Activated T-cell treated with anti-CD3 and anti-CD28 coated beads, Interleukin-2, amount 50 U/mL, for 1 hour (primary cell): ENCODE measurements around the gene ZNF615.
A peak's percentile ranks its signal among the peaks of the same experiment; 100 is the strongest.
"Not testable (repeated sequence)": the region's sequence is repeated elsewhere in the genome, so short reads cannot be mapped to it uniquely, and the experiment has no call there.

Source experiments
- DNase-seq: peaks from one replicate; pipeline ENCODE4 v3.0.0-alpha.2; 2020

Gene ZNF615

DNA sequence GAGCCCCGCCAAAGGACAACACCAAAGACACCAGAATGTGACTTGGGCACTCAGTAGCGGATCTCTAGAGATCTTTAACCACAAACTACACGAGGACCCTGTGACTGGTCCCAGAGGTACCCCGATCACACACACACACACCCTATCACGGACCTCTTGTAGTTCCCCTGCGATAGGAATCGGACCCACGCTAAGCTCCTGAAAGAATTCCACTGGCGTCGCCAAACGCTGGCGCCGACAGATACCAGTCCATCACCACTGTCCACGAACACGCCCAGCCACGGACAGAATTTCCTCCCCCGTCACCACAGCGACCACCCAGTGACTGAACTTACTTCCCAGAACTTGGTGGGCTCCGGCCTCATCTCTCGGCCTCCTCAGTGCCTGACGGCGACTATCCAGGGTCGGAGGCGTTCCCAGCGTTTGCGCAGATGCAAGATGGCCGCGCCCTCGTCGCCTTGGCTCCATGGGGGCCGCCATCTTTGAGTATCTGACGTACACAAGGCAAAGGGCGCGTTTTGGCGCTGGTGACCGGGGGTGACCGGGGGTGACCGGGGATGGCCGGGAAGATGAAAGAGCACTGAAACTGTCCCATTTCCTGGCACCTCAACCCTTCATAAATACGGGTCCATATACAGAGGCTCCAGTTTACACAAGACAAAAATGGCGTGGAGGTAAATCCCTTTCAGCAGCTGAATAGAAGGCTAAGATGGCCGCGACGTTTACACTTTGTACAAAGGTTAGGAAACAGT lies at the start of gene ZNF615:
Gene ZNF615, minus strand, starts transcription at position 406 of the 752 bp plus-strand sequence. CDS start 4,500 bp downstream, outside the sequence.
- peak; percentile 90 for DNase-seq

DNA sequence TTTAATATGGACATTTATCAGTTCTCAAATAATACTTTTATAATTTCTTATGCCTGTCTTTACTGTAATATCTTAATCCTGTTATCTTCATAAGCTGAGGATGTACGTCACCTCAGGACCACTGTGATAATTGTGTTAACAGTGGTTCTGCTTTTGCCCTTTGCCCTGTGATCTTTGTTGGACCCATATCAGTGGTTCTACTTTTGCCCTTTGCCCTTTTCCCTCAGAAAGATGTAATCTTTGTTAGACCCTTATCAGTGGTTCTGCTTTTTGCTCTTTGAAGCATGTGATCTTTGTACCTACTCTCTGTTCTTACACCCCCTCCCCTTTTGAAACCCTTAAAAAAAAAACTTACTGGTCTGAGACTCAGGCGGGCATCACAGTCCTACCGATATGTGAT lies 48.5 kb upstream of the ZNF615 start:
- DNase-seq = not testable (repeated sequence)

DNA sequence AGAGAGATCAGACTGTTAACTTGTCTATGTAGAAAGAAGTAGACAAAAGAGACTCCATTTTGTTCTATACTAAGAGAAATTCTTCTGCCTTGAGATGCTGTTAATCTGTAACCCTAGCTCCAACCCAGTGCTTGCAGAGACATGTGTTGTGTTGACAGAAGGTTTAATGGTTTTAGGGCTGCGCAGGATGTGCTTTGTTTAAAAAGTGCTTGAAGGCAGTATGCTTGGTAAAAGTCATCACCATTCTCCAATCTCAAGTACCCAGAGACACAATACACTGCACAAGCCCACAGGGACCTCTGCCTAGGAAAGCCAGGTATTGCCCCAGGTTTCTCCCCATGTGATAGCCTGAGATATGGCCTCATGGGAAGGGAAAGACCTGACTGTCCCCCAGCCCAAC lies 43.7 kb upstream of the ZNF615 start:
- DNase-seq = not testable (repeated sequence)

DNA sequence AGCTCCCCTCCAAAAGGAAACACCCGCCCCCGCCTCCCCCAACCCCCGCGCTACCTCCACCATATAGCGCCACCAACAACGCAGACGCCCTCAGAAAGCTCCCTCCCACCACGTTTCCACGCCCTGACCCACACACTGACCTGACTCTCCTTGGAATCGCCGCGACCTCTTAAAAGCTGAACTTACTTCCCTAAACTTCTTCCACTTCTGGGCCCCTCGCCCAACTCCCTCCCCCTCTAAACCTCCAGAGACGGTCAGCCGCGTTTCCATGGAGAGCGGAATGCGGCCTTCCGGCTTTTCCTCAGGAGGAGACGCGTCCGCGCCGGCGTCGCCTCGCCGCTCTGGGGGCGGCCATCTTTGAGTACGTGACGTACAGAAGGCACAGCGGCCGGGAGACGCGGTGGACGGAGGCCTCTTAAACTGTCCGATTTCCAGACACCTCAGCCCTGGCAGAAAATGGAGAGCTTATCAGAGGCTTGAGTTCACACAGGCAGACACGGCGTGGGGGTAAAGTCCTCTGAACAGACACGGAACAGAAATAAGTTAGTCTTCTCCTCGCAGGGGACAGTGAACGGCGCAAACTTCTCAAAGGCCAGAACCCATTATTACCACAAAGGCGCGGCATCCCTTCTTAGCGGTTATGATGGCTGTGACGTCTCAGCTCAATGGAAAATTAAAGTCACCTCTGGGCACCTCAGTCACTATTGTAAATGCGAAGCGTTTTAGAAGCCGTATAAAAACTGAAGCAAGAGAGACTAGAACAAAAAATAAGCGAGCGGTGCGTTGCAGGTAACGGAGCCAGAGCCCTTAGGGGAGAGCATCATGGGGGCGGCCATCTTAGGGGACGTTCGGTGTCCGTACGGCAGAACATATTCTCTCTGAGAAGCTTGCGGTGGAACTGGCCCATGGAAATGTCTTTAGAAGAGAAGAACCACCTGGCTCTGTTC lies 40.8 kb upstream of the ZNF615 start, which contains the start of gene ZNF432:
Gene ZNF432, minus strand, starts transcription at position 284 of the 947 bp plus-strand sequence. CDS start 1,970 bp downstream, outside the sequence.
- DNase-seq = peak; percentile 86

DNA sequence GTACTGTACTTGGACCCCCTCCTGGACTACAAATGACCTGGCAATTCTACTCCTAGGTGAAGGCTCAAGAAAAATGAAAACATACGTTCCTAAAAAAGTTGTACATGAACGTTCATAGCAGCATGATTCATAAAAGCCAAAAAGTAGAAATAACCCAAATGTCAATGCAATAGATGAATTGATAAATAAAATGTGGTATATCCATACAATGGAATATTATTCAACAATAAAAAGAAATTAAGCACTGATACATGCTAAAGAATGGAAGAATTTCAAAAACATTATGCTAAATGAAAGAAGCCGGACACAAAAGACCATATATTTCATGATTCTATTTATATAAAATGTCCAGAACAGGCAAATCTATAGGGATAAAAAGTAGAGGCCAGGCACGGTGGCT lies 31.2 kb upstream of the ZNF615 start:
- DNase-seq = no peak

DNA sequence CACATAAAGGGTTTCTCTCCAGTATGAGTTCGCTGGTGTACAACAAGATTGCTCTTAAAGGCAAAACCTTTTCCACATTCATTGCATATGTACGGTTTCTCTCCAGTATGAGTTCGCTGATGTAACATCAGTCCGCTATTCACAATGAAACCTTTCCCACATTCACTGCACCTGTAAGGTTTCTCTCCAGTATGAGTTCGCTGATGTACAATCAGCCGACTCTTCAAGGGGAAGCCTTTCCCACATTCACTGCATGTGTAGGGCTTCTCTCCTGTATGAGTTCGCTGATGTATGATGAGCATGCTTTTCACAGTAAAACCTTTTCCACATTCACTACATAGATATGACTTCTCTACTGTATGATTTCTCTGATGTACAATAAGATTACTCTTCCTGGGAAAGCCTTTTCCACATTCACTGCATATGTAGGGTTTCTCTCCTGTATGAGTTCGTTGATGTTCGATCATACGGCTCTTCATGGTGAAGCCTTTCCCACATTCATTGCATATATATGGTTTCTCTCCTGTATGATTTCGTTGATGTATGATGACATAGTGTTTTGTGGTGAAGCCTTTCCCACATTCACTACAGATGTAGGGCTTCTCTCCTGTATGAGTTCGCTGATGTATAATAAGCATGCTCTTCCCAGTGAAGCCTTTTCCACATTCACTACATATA lies 26.2 kb upstream of the ZNF615 start:
- no peak for DNase-seq

DNA sequence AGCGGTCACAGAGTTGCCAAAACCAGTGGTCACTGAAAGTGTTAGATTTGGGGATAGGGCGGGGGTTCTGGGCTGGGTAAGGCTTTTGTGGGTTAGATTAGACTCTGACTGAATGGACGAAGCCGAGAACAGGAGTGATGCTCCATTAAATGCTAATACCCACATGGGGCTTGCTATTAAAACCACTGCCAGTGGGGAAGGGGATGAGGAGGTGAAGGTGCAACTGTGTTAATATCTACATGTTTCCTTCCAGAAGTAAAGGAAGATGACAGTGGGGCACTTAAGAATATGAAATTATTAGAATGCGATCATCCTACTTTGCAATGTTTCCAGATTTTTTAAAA lies 20.7 kb upstream of the ZNF615 start:
- no peak for DNase-seq

DNA sequence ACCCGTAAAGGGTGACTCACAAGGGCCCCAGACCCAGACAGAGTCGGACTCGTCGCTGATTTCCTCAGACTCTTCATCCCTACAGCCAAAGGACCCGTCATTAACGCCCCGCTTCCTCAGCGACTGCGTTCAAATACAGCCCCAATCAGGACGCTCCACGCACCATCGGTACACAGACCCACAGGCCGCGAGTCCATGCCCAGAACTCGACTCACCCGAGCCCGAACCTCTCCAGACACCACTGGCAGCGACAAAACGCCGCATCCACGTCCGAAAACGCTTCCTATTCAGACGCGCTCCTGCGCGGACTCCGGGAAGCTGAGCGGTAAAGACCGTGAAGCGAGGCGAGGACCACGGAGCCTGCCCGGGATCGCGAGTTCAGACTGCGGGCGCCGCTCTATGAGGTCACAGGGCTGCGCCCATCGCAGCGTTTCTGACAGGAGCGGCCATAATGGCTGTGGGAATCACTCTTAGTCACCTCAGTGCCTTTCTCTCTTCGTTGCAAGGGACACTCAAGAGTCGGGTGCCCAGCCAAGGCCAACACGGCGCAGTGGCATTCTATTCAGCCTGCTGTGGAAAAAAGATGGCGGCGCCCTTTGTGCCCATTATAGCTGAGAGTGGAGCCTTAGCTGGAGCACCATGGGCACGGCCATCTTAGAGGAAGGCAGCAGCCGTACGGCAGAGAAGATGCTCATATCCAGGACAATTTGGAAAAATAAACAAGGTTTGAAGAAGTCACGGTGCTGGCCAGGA lies 20.2 kb upstream of the ZNF615 start, which contains the start of gene ZNF614:
Gene ZNF614, minus strand, starts transcription at position 353 of the 753 bp plus-strand sequence. CDS start 2,634 bp downstream, outside the sequence.
- peak; percentile 90 for DNase-seq

DNA sequence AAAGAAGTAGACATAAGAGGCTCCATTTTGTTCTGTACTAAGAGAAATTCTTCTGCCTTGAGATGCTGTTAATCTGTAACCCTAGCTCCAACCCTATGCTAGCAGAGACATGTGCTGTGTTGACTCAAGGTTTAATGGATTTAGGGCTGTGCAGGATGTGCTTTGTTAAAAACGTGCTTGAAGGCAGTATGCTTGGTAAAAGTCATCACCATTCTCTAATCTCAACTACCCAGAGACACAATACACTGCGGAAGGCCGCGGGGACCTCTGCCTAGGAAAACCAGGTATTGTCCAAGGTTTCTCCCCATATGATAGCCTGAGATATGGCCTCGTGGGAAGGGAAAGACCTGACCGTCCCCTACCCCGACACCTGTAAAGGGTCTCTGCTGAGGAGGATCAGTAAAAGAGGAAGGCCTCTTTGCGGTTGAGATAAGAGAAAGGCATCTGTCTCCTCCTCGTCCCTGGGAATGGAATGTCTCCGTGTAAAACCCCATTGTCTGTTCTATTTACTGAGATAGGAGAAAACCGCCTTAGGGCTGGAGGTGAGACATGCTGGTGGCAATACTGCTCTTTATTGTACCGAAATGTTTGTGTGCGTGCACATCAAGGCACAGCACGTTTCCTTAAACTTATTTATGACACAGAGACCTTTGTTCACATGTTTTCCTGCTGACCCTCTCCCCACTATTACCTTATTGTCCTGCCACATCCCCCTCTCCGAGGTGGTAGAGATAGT lies 18.4 kb upstream of the ZNF615 start:
- DNase-seq = not testable (repeated sequence)

DNA sequence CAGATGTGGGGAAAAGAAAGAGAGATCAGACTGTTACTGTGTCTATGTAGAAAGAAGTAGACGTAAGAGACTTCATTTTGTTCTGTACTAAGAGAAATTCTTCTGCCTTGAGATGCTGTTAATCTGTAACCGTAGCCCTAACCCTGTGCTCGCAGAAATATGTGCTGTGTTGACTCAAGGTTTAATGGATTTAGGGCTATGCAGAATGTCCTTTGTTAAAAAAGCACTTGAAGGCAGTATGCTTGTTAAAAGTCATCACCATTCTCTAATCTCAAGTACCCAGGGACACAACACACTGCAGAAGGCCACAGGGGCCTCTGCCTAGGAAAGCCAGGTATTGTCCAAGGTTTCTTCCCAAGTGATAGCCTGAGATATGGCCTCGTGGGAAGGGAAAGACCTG lies 16.5 kb upstream of the ZNF615 start:
- DNase-seq = not testable (repeated sequence)

DNA sequence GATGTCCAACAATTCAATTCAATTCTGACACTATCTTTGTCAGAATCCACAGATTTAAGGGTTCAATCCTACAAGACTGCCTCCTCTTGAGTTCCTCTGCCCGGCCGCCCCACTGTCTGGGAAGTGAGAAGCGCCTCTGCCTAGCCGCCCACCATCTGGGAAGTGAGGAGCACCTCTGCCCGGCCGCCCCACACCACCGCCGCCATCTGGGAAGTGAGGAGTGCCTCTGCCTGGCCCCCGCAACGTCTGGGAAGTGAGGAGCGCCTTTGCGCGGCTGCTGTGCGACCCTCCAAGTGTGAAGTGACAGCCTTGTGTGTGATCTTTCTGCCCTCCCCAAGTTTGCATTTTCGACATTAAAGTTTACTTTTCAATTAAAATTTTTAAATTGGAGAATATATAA lies 14.2 kb upstream of the ZNF615 start:
- no peak for DNase-seq

DNA sequence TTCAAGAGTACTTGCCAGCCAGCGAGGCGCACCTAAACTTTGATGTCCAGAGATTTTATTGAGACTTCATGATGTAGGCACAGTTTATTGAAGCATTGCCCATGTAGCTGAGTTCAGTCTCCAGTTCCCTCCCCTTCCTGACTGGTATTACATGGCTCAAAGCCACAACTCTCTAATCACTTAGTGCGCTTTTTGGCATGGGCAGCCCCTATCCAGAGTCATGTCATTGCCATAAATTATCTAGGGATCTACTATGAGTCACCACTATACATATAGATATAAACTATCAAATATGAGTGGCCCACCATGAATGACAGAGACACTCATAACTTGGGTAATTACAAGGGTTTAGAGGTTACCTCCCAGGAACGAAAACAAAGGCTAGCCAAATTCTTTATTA lies 12.5 kb upstream of the ZNF615 start:
- no peak for DNase-seq

DNA sequence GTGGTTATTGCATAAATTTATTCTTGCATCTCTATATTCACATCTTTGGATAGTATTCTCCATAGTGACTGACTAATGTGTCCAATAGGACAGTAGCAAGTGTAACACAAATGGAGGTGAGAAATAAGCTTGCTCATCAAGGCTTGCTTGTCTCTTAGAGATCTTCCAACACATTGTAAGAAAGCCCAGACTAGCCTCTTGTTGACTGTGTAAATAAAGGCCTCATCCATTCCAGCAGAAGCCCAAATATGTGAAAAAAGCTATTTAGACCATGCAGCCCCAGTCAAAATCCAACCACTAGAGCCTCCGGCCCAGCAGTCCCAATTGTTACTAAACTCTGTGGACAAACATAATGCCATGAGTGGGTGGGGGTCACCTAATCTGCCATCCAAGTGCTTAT lies 2.7 kb upstream of the ZNF615 start:
- DNase-seq = no peak

DNA sequence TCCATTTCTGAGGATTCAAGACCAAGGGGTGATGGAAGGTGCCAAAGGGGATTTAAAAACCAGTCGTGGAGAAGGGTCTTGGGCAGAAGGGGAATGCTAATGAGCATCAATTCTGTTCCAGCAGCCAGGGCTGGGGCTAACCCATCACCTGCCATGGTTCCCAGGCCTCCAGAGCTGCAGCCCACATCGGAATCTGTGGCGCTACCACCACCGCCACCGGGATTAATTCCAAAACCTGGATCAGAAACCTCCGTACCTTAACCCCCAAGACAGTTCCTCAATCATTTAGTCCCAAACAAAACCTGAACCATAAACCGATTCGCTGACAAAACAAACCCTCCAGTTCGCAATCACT lies 583 bp downstream of the ZNF615 start:
- peak; percentile 24 for DNase-seq

DNA sequence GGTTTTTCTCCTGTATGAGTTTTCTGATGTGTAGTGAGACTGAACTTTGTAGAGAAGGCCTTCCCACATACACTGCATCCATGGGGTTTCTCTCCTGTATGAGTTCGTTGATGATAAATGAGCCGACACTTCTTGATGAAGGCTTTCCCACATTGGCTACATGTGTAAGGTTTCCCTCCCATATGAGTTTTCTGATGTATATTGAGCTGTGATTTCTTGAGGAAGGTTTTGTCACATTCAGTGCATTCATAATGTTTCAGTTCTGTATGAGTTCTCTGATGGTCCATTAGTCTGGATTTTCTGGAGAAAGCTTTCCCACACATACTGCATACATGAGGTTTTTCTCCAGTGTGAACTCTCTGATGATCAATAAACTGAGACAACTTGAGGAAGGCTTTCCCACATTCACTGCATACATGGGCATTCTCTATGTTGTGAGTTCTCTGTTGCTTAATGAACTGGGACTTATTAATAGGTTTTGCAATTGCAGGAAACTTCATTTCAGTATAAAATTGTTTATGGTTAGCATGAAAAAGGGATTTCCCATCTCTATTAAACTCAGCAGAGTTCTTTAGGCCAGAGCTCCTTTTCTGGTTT lies 13.9 kb downstream of the ZNF615 start:
- DNase-seq = no peak

DNA sequence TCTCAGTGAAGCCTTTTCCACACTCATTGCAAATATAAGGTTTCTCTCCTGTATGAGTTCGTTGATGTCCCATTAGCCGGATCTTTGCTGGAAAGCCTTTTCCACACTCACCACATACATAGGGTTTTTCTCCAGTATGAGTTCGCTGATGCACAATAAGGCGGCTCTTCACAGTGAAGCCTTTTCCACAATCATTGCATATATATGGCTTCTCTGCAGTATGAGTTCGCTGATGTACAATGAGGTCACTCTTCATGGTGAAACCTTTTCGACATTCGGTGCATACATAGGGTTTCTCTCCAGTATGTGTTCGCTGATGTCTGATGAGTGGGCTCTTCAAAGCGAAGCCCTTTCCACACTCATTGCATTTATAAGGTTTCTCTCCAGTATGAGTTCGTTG lies 14.6 kb downstream of the ZNF615 start:
- no peak for DNase-seq

DNA sequence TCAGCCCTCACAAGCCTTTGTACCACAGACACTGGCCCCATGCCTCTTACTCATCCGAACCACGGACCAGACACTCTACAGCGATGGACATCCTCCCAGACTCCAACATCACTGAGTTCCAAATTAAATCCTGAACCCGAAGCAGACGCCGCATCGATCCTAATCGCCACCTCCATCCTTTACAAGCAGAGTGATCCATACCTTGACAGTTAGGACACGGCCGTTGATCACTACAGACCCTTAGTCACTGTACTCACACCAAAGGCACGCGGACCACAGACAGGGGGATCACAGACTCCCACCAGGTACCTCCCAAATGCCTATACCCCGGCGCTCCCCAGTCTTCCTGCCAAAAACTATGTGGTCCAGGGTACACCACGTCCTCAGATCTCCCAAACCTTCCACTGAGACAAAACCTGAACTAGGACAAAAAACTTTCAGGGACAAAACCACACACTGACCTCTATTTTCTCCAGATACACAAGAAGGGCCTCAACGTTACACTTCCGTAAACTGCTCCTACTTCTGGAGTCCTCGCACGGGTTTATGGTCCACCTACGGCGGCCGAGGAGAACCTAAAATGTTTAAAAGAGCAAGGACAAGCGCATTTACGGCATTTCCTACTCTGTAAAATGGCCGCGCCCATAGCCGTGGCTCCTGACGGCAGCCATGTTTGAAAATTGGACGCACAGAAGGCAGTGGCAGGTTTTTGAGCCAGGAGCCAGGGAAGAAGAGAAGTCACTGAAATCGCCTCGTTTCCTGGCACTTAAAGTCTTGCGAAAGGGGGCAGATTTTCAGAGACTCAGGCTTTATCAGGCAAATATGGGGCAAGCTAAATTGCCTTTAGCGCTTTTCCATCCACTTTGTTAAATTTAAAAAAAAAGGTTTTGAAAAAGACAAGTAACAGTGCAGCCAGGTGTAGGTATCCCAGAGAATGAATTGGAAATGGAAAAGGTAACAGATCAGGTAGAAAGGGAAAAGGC lies 21.4 kb downstream of the ZNF615 start, which contains the start of gene ZNF350:
Gene ZNF350, minus strand, starts transcription at position 532 of the 983 bp plus-strand sequence. CDS start 12,480 bp downstream, outside the sequence.
- peak; percentile 82 for DNase-seq

DNA sequence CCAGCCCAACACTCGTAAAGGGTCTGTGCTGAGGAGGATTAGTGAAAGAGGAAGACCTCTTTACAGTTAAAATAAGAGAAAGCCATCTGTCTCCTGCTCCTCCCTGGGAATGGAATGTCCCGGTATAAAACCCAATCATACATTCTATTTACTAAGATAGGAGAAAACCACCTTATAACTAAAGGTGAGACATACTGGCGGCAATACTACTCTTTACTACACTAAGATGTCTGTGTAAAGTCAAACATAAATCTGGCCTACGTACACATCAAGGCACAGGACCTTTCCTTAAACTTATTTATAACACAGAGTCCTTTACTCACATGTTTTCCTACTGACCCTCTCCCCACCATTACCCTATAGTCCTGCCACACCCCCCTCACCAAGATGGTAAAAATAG lies 24.6 kb downstream of the ZNF615 start:
- no peak for DNase-seq

DNA sequence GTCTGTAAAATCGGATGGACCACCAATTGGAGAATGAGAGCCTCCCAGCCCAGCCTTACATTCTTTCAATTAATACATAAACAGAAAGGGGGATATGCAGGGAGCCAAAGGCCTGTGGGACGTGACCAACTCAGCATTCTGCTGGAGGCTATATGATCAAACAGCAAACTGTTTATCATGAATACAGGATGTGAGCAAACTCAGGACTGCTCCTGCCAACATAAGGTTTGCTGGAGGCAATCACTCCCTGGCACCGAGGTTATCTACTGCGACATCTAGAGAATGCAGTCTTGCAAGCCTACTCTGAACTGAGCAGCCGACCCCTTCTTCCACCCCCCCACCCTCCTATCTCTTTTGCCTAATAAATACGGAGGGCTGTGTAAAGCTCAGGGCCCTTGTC lies 27.1 kb downstream of the ZNF615 start:
- not testable (repeated sequence) for DNase-seq
